CD4-positive, alpha-beta T cell (primary cell): ENCODE results near the gene P4HTM. TPM values are rescaled to one million over a fixed set of nuclear protein-coding genes. Genes with fewer than 3 reads are reported as not detected.

Experiments
- ATAC-seq: fragments of 200-7000 bp; cut with Tn5 transposase; one replicate; pipeline ENCODE4 v1.10.0; 2022; ENCODE audit warnings: mild to moderate bottlenecking; ENCODE audit not compliant: poor library complexity
- CTCF ChIA-PET: fragments of 350-600 bp; sonication (Branson Sonifier 250); formaldehyde crosslinking; loops from one replicate; lab custom pipeline; 2021; ENCODE audit warnings: antibody characterized with exemption, inconsistent platforms; lab: Charles Lee
- POLR2A ChIA-PET: fragments of 350-600 bp; sonication (Branson Sonifier 250); formaldehyde crosslinking; loops from one replicate; lab custom pipeline; 2021; ENCODE audit warnings: antibody characterized with exemption, inconsistent platforms; lab: Charles Lee
- DNase-seq, 14 experiments: peaks; one replicate each; pipeline ENCODE4 v3.0.0-alpha.2; 2013 to 2020; ENCODE audit warnings: mixed read lengths in 2 of 14
- H3K27ac ChIP-seq, 2 donors: one replicate each; pipeline versions ENCODE4 v1.5.1 to v1.7.0; 2013; ENCODE audit warnings: low read length in 2 of 2, low read depth in 1 of 2, mild to moderate bottlenecking in 1 of 2
- H3K27me3 ChIP-seq, 2 experiments: 1 replicate in 1 of 2; 2 replicates in 1 of 2; pipeline versions ENCODE4 v1.6.1 to v1.7.0; 2013; ENCODE audit warnings: low read length in 2 of 2, control low read depth in 1 of 2, mild to moderate bottlenecking in 1 of 2, moderate library complexity in 1 of 2; ENCODE audit not compliant: insufficient read depth in 2 of 2, control insufficient read depth in 1 of 2
- H3K36me3 ChIP-seq: one replicate; pipeline ENCODE4 v1.6.1; 2013; ENCODE audit warnings: low read length, control low read depth; ENCODE audit not compliant: insufficient read depth
- H3K4me1 ChIP-seq: one replicate; pipeline ENCODE4 v1.6.1; 2013; ENCODE audit warnings: low read length, control low read depth; ENCODE audit not compliant: insufficient read depth
- H3K4me3 ChIP-seq: one replicate; pipeline ENCODE4 v1.5.1; 2013; ENCODE audit warnings: mild to moderate bottlenecking, low read length, moderate library complexity
- H3K9me3 ChIP-seq, 2 experiments: 1 replicate in 1 of 2; 2 replicates in 1 of 2; pipeline versions ENCODE4 v1.6.1 to v1.7.0; 2013; ENCODE audit warnings: low read length in 2 of 2, mild to moderate bottlenecking in 2 of 2, control low read depth in 1 of 2, moderate library complexity in 1 of 2; ENCODE audit not compliant: control insufficient read depth in 1 of 2, insufficient read depth in 1 of 2
- H3K27ac Mint-ChIP-seq: one replicate; pipeline ENCODE4 v1.8.0; 2020; ENCODE audit warnings: mixed read lengths
- H3K27me3 Mint-ChIP-seq: one replicate; pipeline ENCODE4 v1.8.0; 2021; ENCODE audit warnings: mixed read lengths
- H3K36me3 Mint-ChIP-seq: one replicate; pipeline ENCODE4 v1.8.0; 2021; ENCODE audit warnings: low read depth, mixed read lengths
- H3K4me1 Mint-ChIP-seq: one replicate; pipeline ENCODE4 v1.8.0; 2021; ENCODE audit warnings: low read depth, mixed read lengths
- H3K4me3 Mint-ChIP-seq: one replicate; pipeline ENCODE4 v1.8.0; 2020; ENCODE audit warnings: mild to moderate bottlenecking, mixed read lengths
- H3K9me3 Mint-ChIP-seq: one replicate; pipeline ENCODE4 v1.8.0; 2020; ENCODE audit warnings: mixed read lengths
- CTCF ChIP-seq: fragments of 200-600 bp; IDR thresholded peaks from one replicate; pipeline ENCODE4 v1.8.0; 2022; ENCODE audit warnings: antibody characterized with exemption, mild to moderate bottlenecking
- intact Hi-C, 2 experiments: fragments of 100-400 bp; cut with DNase I in 1 of 2; cut with micrococcal nuclease in 1 of 2; formaldehyde crosslinking; loops; one replicate each; pipeline versions ENCODE4 v1.15.1 to v1.9.0; 2023 to 2025; cut with DNase I, micrococcal nuclease
- total RNA-seq, 174 experiments: library from RNA in 2 of 174; stranded (reverse) in 2 of 174; gene quantifications; one replicate each; pipeline ENCODE4 v1.2.3 and lab custom pipeline; 2021 to 2026

Gene P4HTM
- total RNA-seq, 2 experiments from 2014 or later = 45.9 to 47.0 TPM

GRCh38 chr3:48966367-48966766 lies 23.7 kb upstream of the P4HTM start:
- H3K4me3 ChIP-seq = no peak overlapping the region
- H3K27ac Mint-ChIP-seq = peak overlapping the region; percentile 33
- no peak overlapping the region for H3K4me3 Mint-ChIP-seq
- H3K27ac ChIP-seq = no peak overlapping the region
- no peaks in the 10 kb centered on the region for H3K9me3 ChIP-seq
- CTCF ChIA-PET = interaction anchor here (1.5 kb wide), 1 partner anchor 15 kb away, joined by 3 read pairs; no protein-coding TSS in a partner anchor
- H3K4me1 ChIP-seq = peaks cover 4% of the 10 kb centered on the region
- no peaks in the 10 kb centered on the region for H3K27me3 ChIP-seq
- ATAC-seq (no peak), DNase-seq (no peak)
- H3K36me3 Mint-ChIP-seq = peaks cover 89% of the 10 kb centered on the region
- H3K36me3 ChIP-seq = peaks cover 67% of the 10 kb centered on the region
- no peak for TF ChIP-seq CTCF
- H3K4me1 Mint-ChIP-seq = peaks cover 13% of the 10 kb centered on the region
- no peaks in the 10 kb centered on the region for H3K9me3 Mint-ChIP-seq
- POLR2A ChIA-PET = no interaction called here
- intact Hi-C loops = no loop called here
- no peaks in the 10 kb centered on the region for H3K27me3 Mint-ChIP-seq

GRCh38 chr3:48966876-48967361 lies 23.1 kb upstream of the P4HTM start:
- Histone ChIP-seq H3K4me3 (no peak overlapping the region), H3K9me3 (no peaks in the 10 kb centered on the region), H3K27me3 (no peaks in the 10 kb centered on the region), H3K4me1 (peaks cover 4% of the 10 kb centered on the region), H3K36me3 (peaks cover 69% of the 10 kb centered on the region), H3K27ac (no peak overlapping the region)
- ATAC-seq (no peak), DNase-seq (peak in 1 of 14 experiments; percentile 25)
- Mint-ChIP-seq H3K27me3 (no peaks in the 10 kb centered on the region), H3K4me1 (peaks cover 13% of the 10 kb centered on the region), H3K27ac (peak overlapping the region; percentile 55), H3K9me3 (no peaks in the 10 kb centered on the region), H3K36me3 (peaks cover 89% of the 10 kb centered on the region), H3K4me3 (no peak overlapping the region)
- TF ChIP-seq CTCF = no peak
- POLR2A ChIA-PET = no interaction called here
- CTCF ChIA-PET = interaction anchor here (1.5 kb wide), 1 partner anchor 15 kb away, joined by 3 read pairs; no protein-coding TSS in a partner anchor
- intact Hi-C loops = no loop called here

- Mint-ChIP-seq H3K9me3 (no peaks in the 10 kb centered on the region), H3K27ac (no peak overlapping the region), H3K4me1 (peaks cover 13% of the 10 kb centered on the region), H3K4me3 (no peak overlapping the region), H3K36me3 (peaks cover 94% of the 10 kb centered on the region), H3K27me3 (no peaks in the 10 kb centered on the region)
- Histone ChIP-seq H3K4me1 (peaks cover 4% of the 10 kb centered on the region), H3K27me3 (no peaks in the 10 kb centered on the region), H3K36me3 (peaks cover 81% of the 10 kb centered on the region), H3K9me3 (no peaks in the 10 kb centered on the region), H3K4me3 (no peak overlapping the region), H3K27ac (no peak overlapping the region)
- TF ChIP-seq CTCF = no peak
- ATAC-seq (no peak), DNase-seq (no peak)
- intact Hi-C loops = no loop called here
- CTCF ChIA-PET = no interaction called here
- POLR2A ChIA-PET = interaction anchor here (1.2 kb wide), 1 partner anchor 123 kb away, joined by 3 read pairs; the partner anchor contains the start of gene QRICH1
Observed at GRCh38 chr3:48970586-48970985, 19.5 kb upstream of the P4HTM start.
